ENCODE measurements around the gene FAM193B.

DNA sequence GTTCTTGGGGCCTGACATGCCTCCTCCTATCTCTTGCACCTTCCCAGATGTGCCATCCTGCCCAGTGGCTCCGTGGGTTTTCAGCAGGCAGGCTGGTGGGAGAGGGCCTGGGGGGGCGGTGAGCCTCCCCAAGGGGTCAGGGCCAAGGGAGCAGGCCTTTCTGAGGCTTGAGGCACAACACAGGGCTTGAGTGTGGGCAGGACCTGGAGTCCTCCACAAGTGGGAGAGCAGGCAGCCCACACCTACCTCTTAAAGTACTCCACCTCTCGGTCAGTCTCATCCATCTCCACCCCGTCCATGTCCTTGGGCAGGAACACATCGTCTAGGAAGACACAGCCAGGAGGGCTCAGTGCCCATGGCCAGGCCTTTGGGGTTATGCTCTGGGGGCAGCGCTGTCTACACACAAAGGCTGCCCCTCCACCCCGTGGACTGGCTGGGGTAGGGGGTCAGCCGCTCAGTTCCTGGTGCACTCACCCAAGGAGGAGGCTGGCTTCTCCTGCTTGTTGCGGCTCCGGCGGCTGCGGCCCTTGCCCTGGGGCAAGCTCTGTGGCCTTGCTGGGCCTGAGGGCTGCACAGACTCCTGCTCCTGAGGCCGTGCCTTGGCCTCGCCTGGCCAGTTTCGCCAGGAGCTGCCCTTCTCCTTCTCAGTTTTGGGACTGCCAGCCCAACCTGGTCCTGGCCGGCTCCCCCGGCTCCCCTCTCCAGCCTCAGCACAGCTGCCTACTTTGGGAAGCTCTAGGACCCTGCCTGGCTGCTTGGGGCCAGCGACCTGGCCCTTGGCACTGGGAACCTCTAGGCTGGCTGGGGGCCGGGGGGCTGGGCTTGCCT, 30.4 kb downstream of the FAM193B start:
- TF ChIP-seq POLR2A (IDR thresholded peaks at IDR 0.05; ENCODE audit: low read depth, low read length): no peak
- no peak for TF ChIP-seq POLR2AphosphoS5 (IDR thresholded peaks at IDR 0.05; ENCODE audit: low read depth, low read length)

Data from GM12891 (cell line).